ENCODE measurements around the gene CA10.

The CA10 gene

GRCh38 chr17:51629232-51629631, 529.3 kb downstream of the CA10 start:
- H4K20me1 ChIP-seq: no peaks in the 10 kb centered on the region
- H3K4me1 ChIP-seq: no peaks in the 10 kb centered on the region
- H3K27me3 ChIP-seq: no peaks in the 10 kb centered on the region
- H3K4me3 ChIP-seq: no peak overlapping the region
- H3K9me3 ChIP-seq (replicated peaks in 1 of 11): peaks cover 0 to 16% (median 0%) of the 10 kb centered on the region in 11 experiments; a peak in 4 of 22 replicates
- no peak for TF ChIP-seq Cebpa-rat (IDR thresholded peaks at IDR 0.05)
- no peaks in the 10 kb centered on the region for H3K36me3 ChIP-seq
- H3K9ac ChIP-seq: no peak overlapping the region
- H3K27ac ChIP-seq: no peak overlapping the region
- no peak overlapping the region for H3K4me2 ChIP-seq

- H3K4me3 ChIP-seq: no peak overlapping the region
- no peaks in the 10 kb centered on the region for H3K27me3 ChIP-seq
- no peak overlapping the region for H3K27ac ChIP-seq
- peaks cover 0 to 11% (median 0%) of the 10 kb centered on the region in 11 experiments; a peak in 3 of 22 replicates for H3K9me3 ChIP-seq (replicated peaks in 1 of 11)
- no peak overlapping the region for H3K9ac ChIP-seq
- H3K36me3 ChIP-seq: no peaks in the 10 kb centered on the region
- no peaks in the 10 kb centered on the region for H4K20me1 ChIP-seq
- H3K4me1 ChIP-seq: no peaks in the 10 kb centered on the region
- TF ChIP-seq Cebpa-rat (IDR thresholded peaks at IDR 0.05): no peak
- H3K4me2 ChIP-seq: no peak overlapping the region
These were observed 530.7 kb downstream of the CA10 start for GRCh38 chr17:51627779-51628178.

DNA sequence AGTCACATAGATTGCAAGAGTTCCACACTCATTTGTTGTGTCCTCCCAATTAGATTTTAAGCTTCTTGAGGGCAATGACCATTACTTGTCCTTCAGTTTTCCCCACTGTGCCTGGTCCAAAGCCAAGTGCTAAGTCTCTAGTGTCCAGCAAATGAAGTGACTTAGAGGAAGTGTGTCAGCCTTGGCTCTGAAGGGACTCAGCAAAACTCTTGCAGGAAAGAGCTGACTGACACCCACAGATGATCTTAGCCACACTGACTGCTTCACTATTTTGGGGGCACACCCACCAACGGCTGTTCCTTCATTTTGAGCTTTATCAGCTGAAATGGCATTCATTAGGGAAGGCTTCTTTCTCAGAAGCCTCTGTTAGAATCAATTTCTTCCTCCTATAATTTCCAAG, 540.0 kb downstream of the CA10 start:
- no peaks in the 10 kb centered on the region for H3K36me3 ChIP-seq
- H3K27me3 ChIP-seq: no peaks in the 10 kb centered on the region
- H3K9me3 ChIP-seq (replicated peaks in 1 of 11): peaks cover 0 to 12% (median 0%) of the 10 kb centered on the region in 11 experiments; a peak in 2 of 22 replicates
- H3K9ac ChIP-seq: no peak overlapping the region
- peaks cover 0 to 27% (median 0%) of the 10 kb centered on the region in 10 experiments; a peak in 6 of 20 replicates for H3K4me1 ChIP-seq
- no peak overlapping the region for H3K4me3 ChIP-seq
- H4K20me1 ChIP-seq: no peaks in the 10 kb centered on the region
- H3K27ac ChIP-seq: no peak overlapping the region
- peak overlapping the region in 3 of 11 experiments; percentile 38 to 62 (median 49); a peak in 6 of 22 replicates for H3K4me2 ChIP-seq
- TF ChIP-seq Cebpa-rat (IDR thresholded peaks at IDR 0.05): no peak

DNA sequence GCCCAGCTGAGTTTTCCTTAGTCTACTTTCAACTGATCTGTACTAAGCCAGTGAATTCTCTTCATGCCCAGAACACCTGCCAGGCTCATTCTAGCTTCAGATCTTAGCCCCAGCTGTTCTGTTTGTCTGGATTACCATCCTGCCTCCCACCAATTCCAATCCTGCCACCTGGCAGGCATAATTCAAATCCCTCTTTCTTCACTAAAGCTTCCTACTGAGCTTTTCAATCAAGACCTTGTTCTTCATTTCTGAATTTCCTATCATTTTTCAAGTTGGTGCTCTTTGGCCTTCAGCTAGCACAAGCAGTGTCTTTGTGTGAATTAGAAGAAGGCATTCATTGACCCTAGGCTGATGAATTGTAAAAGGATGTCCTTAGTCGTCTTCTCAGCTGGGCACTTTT, 540.5 kb downstream of the CA10 start:
- no peak overlapping the region for H3K27ac ChIP-seq
- peaks cover 0 to 12% (median 0%) of the 10 kb centered on the region in 11 experiments; a peak in 2 of 22 replicates for H3K9me3 ChIP-seq (replicated peaks in 1 of 11)
- H3K27me3 ChIP-seq: no peaks in the 10 kb centered on the region
- peaks cover 0 to 27% (median 0%) of the 10 kb centered on the region in 10 experiments; a peak in 6 of 20 replicates for H3K4me1 ChIP-seq
- no peak for TF ChIP-seq Cebpa-rat (IDR thresholded peaks at IDR 0.05)
- H3K4me3 ChIP-seq: no peak overlapping the region
- no peaks in the 10 kb centered on the region for H3K36me3 ChIP-seq
- no peaks in the 10 kb centered on the region for H4K20me1 ChIP-seq
- no peak overlapping the region for H3K9ac ChIP-seq
- peak overlapping the region in 2 of 11 experiments; percentile 49 to 62; a peak in 4 of 22 replicates for H3K4me2 ChIP-seq

- Histone ChIP-seq H3K4me3 (no peak overlapping the region), H3K4me1 (peaks cover 10 to 21% (median 13%) of the 10 kb centered on the region in 10 experiments), H3K9me3 (replicated peaks in 1 of 11) (peaks cover 0 to 11% (median 0%) of the 10 kb centered on the region in 11 experiments; a peak in 2 of 22 replicates), H3K27me3 (no peaks in the 10 kb centered on the region), H3K9ac (no peak overlapping the region), H4K20me1 (no peaks in the 10 kb centered on the region), H3K27ac (no peak overlapping the region), H3K4me2 (no peak overlapping the region), H3K36me3 (no peaks in the 10 kb centered on the region)
- TF ChIP-seq Cebpa-rat (IDR thresholded peaks at IDR 0.05): no peak
These were observed 545.3 kb downstream of the CA10 start for GRCh38 chr17:51613255-51613654.

DNA sequence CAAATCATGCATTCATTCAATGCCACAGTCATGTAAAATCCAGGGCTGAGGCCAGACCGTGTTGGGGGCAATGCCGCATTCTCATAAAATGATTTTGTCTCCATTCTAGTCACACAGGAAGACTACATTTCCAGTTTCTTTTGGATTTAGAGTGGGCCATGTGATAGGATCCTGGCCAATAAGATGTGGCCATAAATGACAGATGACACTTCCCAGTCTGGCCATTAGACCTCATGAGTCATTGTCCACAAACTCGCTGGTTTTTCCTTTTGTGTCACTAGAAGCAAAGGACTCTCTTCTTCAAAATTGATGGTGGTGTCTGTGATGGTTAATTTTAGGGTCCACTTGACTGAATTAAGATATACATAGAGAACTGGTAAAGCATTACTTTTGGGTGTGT, 545.8 kb downstream of the CA10 start:
- no peak overlapping the region for H3K27ac ChIP-seq
- TF ChIP-seq Cebpa-rat (IDR thresholded peaks at IDR 0.05): no peak
- H4K20me1 ChIP-seq: no peaks in the 10 kb centered on the region
- peaks cover 10 to 18% (median 12%) of the 10 kb centered on the region in 10 experiments; a peak in 19 of 20 replicates for H3K4me1 ChIP-seq
- H3K36me3 ChIP-seq: no peaks in the 10 kb centered on the region
- H3K4me3 ChIP-seq: no peak overlapping the region
- no peak overlapping the region for H3K9ac ChIP-seq
- no peaks in the 10 kb centered on the region for H3K27me3 ChIP-seq
- H3K9me3 ChIP-seq (replicated peaks in 1 of 11): peaks cover 0 to 5% (median 0%) of the 10 kb centered on the region in 11 experiments; a peak in 2 of 22 replicates
- H3K4me2 ChIP-seq: no peak overlapping the region

- TF ChIP-seq Cebpa-rat (IDR thresholded peaks at IDR 0.05): no peak
- Histone ChIP-seq H3K27ac (no peak overlapping the region; a peak in 1 of 22 replicates), H3K9me3 (replicated peaks in 1 of 11) (no peaks in the 10 kb centered on the region), H3K36me3 (no peaks in the 10 kb centered on the region), H3K4me2 (peak overlapping the region in 10 of 11 experiments; percentile 4 to 63 (median 39); a peak in 16 of 22 replicates), H3K4me3 (no peak overlapping the region), H3K27me3 (no peaks in the 10 kb centered on the region), H3K4me1 (peaks cover 10 to 18% (median 12%) of the 10 kb centered on the region in 10 experiments; a peak in 19 of 20 replicates), H3K9ac (no peak overlapping the region), H4K20me1 (no peaks in the 10 kb centered on the region)
These were observed 546.9 kb downstream of the CA10 start for GRCh38 chr17:51611585-51611984.

- Histone ChIP-seq H3K4me3 (no peak overlapping the region), H3K4me1 (peaks cover 10 to 18% (median 12%) of the 10 kb centered on the region in 10 experiments; a peak in 19 of 20 replicates), H3K27ac (no peak overlapping the region), H3K9me3 (replicated peaks in 1 of 11) (no peaks in the 10 kb centered on the region), H4K20me1 (no peaks in the 10 kb centered on the region), H3K9ac (no peak overlapping the region), H3K36me3 (no peaks in the 10 kb centered on the region), H3K27me3 (no peaks in the 10 kb centered on the region), H3K4me2 (no peak overlapping the region)
- TF ChIP-seq Cebpa-rat (IDR thresholded peaks at IDR 0.05): no peak
These were observed 547.7 kb downstream of the CA10 start for GRCh38 chr17:51610834-51611233.

- TF ChIP-seq Cebpa-rat (IDR thresholded peaks at IDR 0.05): no peak
- H3K4me1 ChIP-seq: peaks cover 10 to 18% (median 12%) of the 10 kb centered on the region in 10 experiments; a peak in 19 of 20 replicates
- H3K4me3 ChIP-seq: no peak overlapping the region
- no peak overlapping the region for H3K4me2 ChIP-seq
- no peaks in the 10 kb centered on the region for H3K27me3 ChIP-seq
- H4K20me1 ChIP-seq: no peaks in the 10 kb centered on the region
- H3K9me3 ChIP-seq (replicated peaks in 1 of 11): no peaks in the 10 kb centered on the region
- no peak overlapping the region for H3K9ac ChIP-seq
- no peak overlapping the region for H3K27ac ChIP-seq
- no peaks in the 10 kb centered on the region for H3K36me3 ChIP-seq
These were observed 548.4 kb downstream of the CA10 start for GRCh38 chr17:51610155-51610554.
